ENCODE measurements around the gene MUC21. TPM values are rescaled to one million over a fixed set of nuclear protein-coding genes. Genes with fewer than 3 reads are reported as not detected.

Gene MUC21
- not detected for total RNA-seq
- 0.12 TPM for polyA plus RNA-seq (ENCODE audit: insufficient read depth, low read depth, low replicate concordance)
- long read RNA-seq, donor 1 = 0 reads
- long read RNA-seq, donor 2 = 0 reads

DNA sequence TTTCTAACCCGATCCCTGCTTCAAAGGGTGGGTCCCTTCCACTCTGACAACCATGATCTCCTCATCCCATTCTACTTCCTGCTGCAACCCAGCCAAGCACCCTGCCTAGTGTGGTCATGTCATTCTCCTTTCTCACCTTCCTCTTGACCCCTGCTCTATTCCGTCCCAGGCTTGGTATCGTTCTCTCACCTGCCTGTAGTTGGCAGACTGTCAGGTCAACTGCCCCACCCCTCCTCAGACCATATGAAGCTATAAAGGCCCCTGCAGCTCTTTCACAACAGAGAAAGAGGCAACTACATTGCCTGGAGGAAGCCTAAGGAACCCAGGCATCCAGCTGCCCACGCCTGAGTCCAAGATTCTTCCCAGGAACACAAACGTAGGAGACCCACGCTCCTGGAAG is at the start of gene MUC21:
Gene MUC21 (plus strand): TSS at position 280 of the 400 bp plus-strand sequence. CDS start 241 bp downstream, outside the sequence.
- DNase-seq = no peak
- no peaks in the 10 kb centered on the region for H3K27me3 ChIP-seq
- H3K27ac ChIP-seq = no peak within 1 kb of the TSS
- intact Hi-C loops (cut with DNase I; ENCODE audit: low total_unique reads) = no loop called here
- peaks cover 11% of the 10 kb centered on the region for H3K4me1 ChIP-seq
- H3K4me3 ChIP-seq = no peak within 1 kb of the TSS
- WGBS, 2 donors = 90 to 95% methylated on average over 6 of the region's 6 CpGs
- no peaks in the 10 kb centered on the region for H3K9me3 ChIP-seq
- H3K36me3 ChIP-seq (ENCODE audit: low read depth, missing control alignments) = no peaks in the 10 kb centered on the region
- TF ChIP-seq, protein P1, sequence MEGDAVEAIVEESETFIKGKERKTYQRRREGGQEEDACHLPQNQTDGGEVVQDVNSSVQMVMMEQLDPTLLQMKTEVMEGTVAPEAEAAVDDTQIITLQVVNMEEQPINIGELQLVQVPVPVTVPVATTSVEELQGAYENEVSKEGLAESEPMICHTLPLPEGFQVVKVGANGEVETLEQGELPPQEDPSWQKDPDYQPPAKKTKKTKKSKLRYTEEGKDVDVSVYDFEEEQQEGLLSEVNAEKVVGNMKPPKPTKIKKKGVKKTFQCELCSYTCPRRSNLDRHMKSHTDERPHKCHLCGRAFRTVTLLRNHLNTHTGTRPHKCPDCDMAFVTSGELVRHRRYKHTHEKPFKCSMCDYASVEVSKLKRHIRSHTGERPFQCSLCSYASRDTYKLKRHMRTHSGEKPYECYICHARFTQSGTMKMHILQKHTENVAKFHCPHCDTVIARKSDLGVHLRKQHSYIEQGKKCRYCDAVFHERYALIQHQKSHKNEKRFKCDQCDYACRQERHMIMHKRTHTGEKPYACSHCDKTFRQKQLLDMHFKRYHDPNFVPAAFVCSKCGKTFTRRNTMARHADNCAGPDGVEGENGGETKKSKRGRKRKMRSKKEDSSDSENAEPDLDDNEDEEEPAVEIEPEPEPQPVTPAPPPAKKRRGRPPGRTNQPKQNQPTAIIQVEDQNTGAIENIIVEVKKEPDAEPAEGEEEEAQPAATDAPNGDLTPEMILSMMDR (IDR thresholded peaks at IDR 0.05) = no peak
- TF ChIP-seq POLR2A (IDR thresholded peaks at IDR 0.05) = no peak

GRCh38 chr6:30935018-30935417 is 48.5 kb upstream of the MUC21 start:
- Histone ChIP-seq H3K27ac (no peak overlapping the region), H3K9me3 (no peaks in the 10 kb centered on the region), H3K4me1 (no peaks in the 10 kb centered on the region), H3K36me3 (ENCODE audit: low read depth, missing control alignments) (no peaks in the 10 kb centered on the region), H3K27me3 (no peaks in the 10 kb centered on the region), H3K4me3 (no peak overlapping the region)
- 50 to 69% methylated on average over 3 of the region's 3 CpGs for WGBS, 2 donors
- intact Hi-C loops (cut with DNase I; ENCODE audit: low total_unique reads) = no loop called here
- TF ChIP-seq POLR2A (IDR thresholded peaks at IDR 0.05) = no peak
- TF ChIP-seq, protein P1 (IDR thresholded peaks at IDR 0.05) = no peak
- DNase-seq = no peak

GRCh38 chr6:30937265-30937664 is 46.3 kb upstream of the MUC21 start:
- Histone ChIP-seq H3K36me3 (ENCODE audit: low read depth, missing control alignments) (no peaks in the 10 kb centered on the region), H3K27ac (no peak overlapping the region), H3K4me1 (no peaks in the 10 kb centered on the region), H3K9me3 (no peaks in the 10 kb centered on the region), H3K4me3 (no peak overlapping the region), H3K27me3 (no peaks in the 10 kb centered on the region)
- no peak for DNase-seq
- 81 to 86% methylated on average over 6 of the region's 6 CpGs for WGBS, 2 donors
- TF ChIP-seq POLR2A (IDR thresholded peaks at IDR 0.05) = no peak
- TF ChIP-seq, protein P1 (IDR thresholded peaks at IDR 0.05) = no peak
- intact Hi-C loops (cut with DNase I; ENCODE audit: low total_unique reads) = no loop called here

- Histone ChIP-seq H3K36me3 (ENCODE audit: low read depth, missing control alignments) (no peaks in the 10 kb centered on the region), H3K9me3 (no peaks in the 10 kb centered on the region), H3K4me3 (no peak overlapping the region), H3K27me3 (no peaks in the 10 kb centered on the region), H3K27ac (no peak overlapping the region), H3K4me1 (no peaks in the 10 kb centered on the region)
- 84% methylated on average over 4 of the region's 4 CpGs for WGBS, 2 donors
- DNase-seq = no peak
- intact Hi-C loops (cut with DNase I; ENCODE audit: low total_unique reads) = no loop called here
- TF ChIP-seq POLR2A (IDR thresholded peaks at IDR 0.05) = no peak
- TF ChIP-seq, protein P1 (IDR thresholded peaks at IDR 0.05) = no peak
Measured at GRCh38 chr6:30938730-30939129, 44.8 kb upstream of the MUC21 start.

DNA sequence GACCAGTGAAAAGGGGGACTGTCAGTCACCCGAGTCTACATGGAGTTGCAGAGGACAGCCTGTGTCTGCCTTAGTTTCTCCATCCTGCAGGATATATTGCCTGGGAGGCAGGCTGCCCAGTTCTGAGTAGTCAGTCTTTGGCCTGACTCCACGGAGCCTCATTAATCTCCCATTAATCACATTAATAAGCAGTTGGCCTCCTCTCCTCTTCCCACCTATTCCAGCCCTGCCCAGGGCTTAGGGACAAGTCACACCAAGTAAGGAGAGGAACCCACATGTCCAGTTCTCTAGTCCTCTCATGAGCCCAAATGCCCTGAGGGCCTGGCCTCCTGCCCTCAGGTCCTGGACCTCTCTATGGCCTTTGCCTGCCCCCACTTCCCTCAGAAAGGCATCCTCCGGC is 44.0 kb upstream of the MUC21 start:
- intact Hi-C loops (cut with DNase I; ENCODE audit: low total_unique reads) = no loop called here
- no peaks in the 10 kb centered on the region for H3K27me3 ChIP-seq
- DNase-seq = no peak

More for the DNA sequence above, 44.0 kb upstream of the MUC21 start:
- Histone ChIP-seq H3K4me1 (no peaks in the 10 kb centered on the region), H3K36me3 (ENCODE audit: low read depth, missing control alignments) (no peaks in the 10 kb centered on the region), H3K27ac (no peak overlapping the region), H3K9me3 (no peaks in the 10 kb centered on the region), H3K4me3 (no peak overlapping the region)
- no peak for TF ChIP-seq POLR2A (IDR thresholded peaks at IDR 0.05)
- TF ChIP-seq, protein P1 (IDR thresholded peaks at IDR 0.05) = no peak
- WGBS, 2 donors = 64 to 68% methylated on average over 3 of the region's 3 CpGs

All from testis (tissue), 5 donors.